Right cardiac atrium (tissue), 5 donors: ENCODE measurements around the gene CHST11. TPM values are rescaled to one million over a fixed set of nuclear protein-coding genes. Genes with fewer than 3 reads are reported as not detected.

Experiments
- ATAC-seq, 2 donors: fragments of 200-7000 bp; cut with Tn5 transposase; one replicate each; pipeline versions ENCODE4 v1.8.0 to v1.9.1; 2020; ENCODE audit warnings: moderate library complexity in 2 of 2, mild to moderate bottlenecking in 1 of 2
- DNase-seq, 3 donors: peaks; one replicate each; pipeline ENCODE4 v3.0.0-alpha.2; 2020
- H3K27ac ChIP-seq: one replicate; pipeline ENCODE4 v1.5.1; 2013; ENCODE audit warnings: mild to moderate bottlenecking, low read length, control low read depth, moderate library complexity
- H3K27me3 ChIP-seq: one replicate; pipeline ENCODE4 v1.6.1; 2013; ENCODE audit not compliant: control insufficient read depth, insufficient read depth
- H3K4me1 ChIP-seq: one replicate; pipeline ENCODE4 v1.6.1; 2013; ENCODE audit warnings: low read length; ENCODE audit not compliant: control insufficient read depth, insufficient read depth
- H3K4me3 ChIP-seq: one replicate; pipeline ENCODE4 v1.5.1; 2013; ENCODE audit warnings: low read length, control low read depth
- H3K9me3 ChIP-seq: one replicate; pipeline ENCODE4 v1.6.1; 2013; ENCODE audit warnings: low read length; ENCODE audit not compliant: control insufficient read depth
- WGBS: extraction: QIAGEN DNeasy Blood & Tissue Kit; methylation state at CpG from one replicate; pipeline ENCODE4 v1.1.7; 2013; 5-methylcytosine and 5-hydroxymethylcytosine counted together
- intact Hi-C, 4 donors: fragments of 100-400 bp; cut with DNase I; formaldehyde crosslinking; loops; one replicate each; pipeline versions ENCODE4 v1.11.0 to v1.14.0; 2022 to 2023
- polyA plus RNA-seq: library from polyadenylated mRNA; stranded (reverse); fragments of 200-250 nt; gene quantifications from one replicate; pipeline ENCODE4 v1.2.3, GENCODE V29; 2013
- total RNA-seq, 4 donors: library from RNA; stranded (reverse); fragmentation: NEBNext Ultra II Directional; extraction: Animal tissue kit (Norgen Biotek cat#: 25700); gene quantifications; one replicate each; pipeline ENCODE4 v1.2.1, GENCODE V29; 2021
- donor health status: healthy with polysubstance abuse.
- donor health status: DM: no; HTN: yes; CAD: no.
- donor health status: DM: no; HTN: no; CAD: no.
- donor health status: DM: no; HTN: yes; CAD: no; lungs with severe emphysema.
- donor health status: DM: yes; HTN: yes; CAD: no.

CHST11 gene
- total and polyA plus RNA-seq, 5 donors, result 3.1 to 11.8 (median 9.9) TPM

GRCh38 chr12:104482748-104483147 is 26.0 kb downstream of the CHST11 start:
- Histone ChIP-seq H3K4me3 (no peak overlapping the region), H3K27ac (no peak overlapping the region), H3K9me3 (no peaks in the 10 kb centered on the region), H3K4me1 (peaks cover 12% of the 10 kb centered on the region), H3K27me3 (no peaks in the 10 kb centered on the region)
- intact Hi-C loops, result no loop called here
- 66% methylated on average over 4 of the region's 4 CpGs for WGBS
- no peak for DNase-seq
- no peak for ATAC-seq

- intact Hi-C loops, result no loop called here
- H3K27ac ChIP-seq, result no peak overlapping the region
- H3K4me3 ChIP-seq, result no peak overlapping the region
- WGBS, result 95% methylated on average over 2 of the region's 2 CpGs
- H3K27me3 ChIP-seq, result no peaks in the 10 kb centered on the region
- DNase-seq, result no peak
- H3K4me1 ChIP-seq, result peaks cover 6% of the 10 kb centered on the region
- ATAC-seq, result no peak
- no peaks in the 10 kb centered on the region for H3K9me3 ChIP-seq
Measured at GRCh38 chr12:104484079-104484478, 27.3 kb downstream of the CHST11 start.

GRCh38 chr12:104485651-104486362 is 29.1 kb downstream of the CHST11 start:
- ATAC-seq, result no peak
- Histone ChIP-seq H3K27ac (no peak overlapping the region), H3K4me3 (no peak overlapping the region), H3K27me3 (no peaks in the 10 kb centered on the region), H3K9me3 (no peaks in the 10 kb centered on the region), H3K4me1 (peaks cover 6% of the 10 kb centered on the region)
- intact Hi-C loops, result no loop called here
- DNase-seq, result no peak
- 75% methylated on average over 13 of the region's 13 CpGs for WGBS

- ATAC-seq, result no peak
Measured at GRCh38 chr12:104486363-104486750, 29.6 kb downstream of the CHST11 start.

GRCh38 chr12:104486943-104487819 is 30.4 kb downstream of the CHST11 start:
- H3K27ac ChIP-seq, result no peak overlapping the region
- no peaks in the 10 kb centered on the region for H3K27me3 ChIP-seq
- H3K4me1 ChIP-seq, result peaks cover 6% of the 10 kb centered on the region
- H3K4me3 ChIP-seq, result no peak overlapping the region
- 65% methylated on average over 9 of the region's 9 CpGs for WGBS
- DNase-seq (no peak), ATAC-seq (peak; percentile 22 to 32)
- no peaks in the 10 kb centered on the region for H3K9me3 ChIP-seq
- intact Hi-C loops, result no loop called here

More at GRCh38 chr12:104486363-104486750, 29.6 kb downstream of the CHST11 start:
- DNase-seq, result no peak
- WGBS, result 75% methylated on average over 7 of the region's 7 CpGs
- intact Hi-C loops, result no loop called here
- H3K4me3 ChIP-seq, result no peak overlapping the region
- H3K27me3 ChIP-seq, result no peaks in the 10 kb centered on the region
- H3K4me1 ChIP-seq, result peaks cover 6% of the 10 kb centered on the region
- no peak overlapping the region for H3K27ac ChIP-seq
- no peaks in the 10 kb centered on the region for H3K9me3 ChIP-seq

- Histone ChIP-seq H3K27me3 (no peaks in the 10 kb centered on the region), H3K9me3 (no peaks in the 10 kb centered on the region), H3K27ac (no peak overlapping the region), H3K4me1 (peaks cover 8% of the 10 kb centered on the region), H3K4me3 (no peak overlapping the region)
- intact Hi-C loops, result no loop called here
- no peak for ATAC-seq
- DNase-seq, result no peak
- WGBS, result 96% methylated on average over 13 of the region's 13 CpGs
Measured at GRCh38 chr12:104488374-104488773, 31.6 kb downstream of the CHST11 start.

GRCh38 chr12:104490186-104490585 is 33.4 kb downstream of the CHST11 start:
- intact Hi-C loops, result no loop called here
- ATAC-seq (no peak), DNase-seq (no peak)
- Histone ChIP-seq H3K4me1 (peaks cover 15% of the 10 kb centered on the region), H3K9me3 (no peaks in the 10 kb centered on the region), H3K27ac (no peak overlapping the region), H3K27me3 (no peaks in the 10 kb centered on the region), H3K4me3 (no peak overlapping the region)
- WGBS, result 83% methylated on average over 4 of the region's 4 CpGs

- intact Hi-C loops, result no loop called here
- 75% methylated on average over 3 of the region's 3 CpGs for WGBS
- no peaks in the 10 kb centered on the region for H3K27me3 ChIP-seq
- H3K27ac ChIP-seq, result no peak overlapping the region
- peaks cover 13% of the 10 kb centered on the region for H3K4me1 ChIP-seq
- H3K4me3 ChIP-seq, result no peak overlapping the region
- ATAC-seq (no peak), DNase-seq (no peak)
- no peaks in the 10 kb centered on the region for H3K9me3 ChIP-seq
Measured at GRCh38 chr12:104490850-104491249, 34.1 kb downstream of the CHST11 start.

- Histone ChIP-seq H3K4me1 (peaks cover 9% of the 10 kb centered on the region), H3K27ac (no peak overlapping the region), H3K9me3 (no peaks in the 10 kb centered on the region), H3K4me3 (no peak overlapping the region), H3K27me3 (no peaks in the 10 kb centered on the region)
- ATAC-seq, result no peak
- intact Hi-C loops, result no loop called here
- no peak for DNase-seq
- 98% methylated on average over 7 of the region's 7 CpGs for WGBS
Measured at GRCh38 chr12:104493496-104493895, 36.7 kb downstream of the CHST11 start.

- no peaks in the 10 kb centered on the region for H3K9me3 ChIP-seq
- intact Hi-C loops, result no loop called here
- peaks cover 9% of the 10 kb centered on the region for H3K4me1 ChIP-seq
- WGBS, result 63% methylated on average over 13 of the region's 13 CpGs
- peak overlapping the region; percentile 18 for H3K4me3 ChIP-seq
- H3K27me3 ChIP-seq, result no peaks in the 10 kb centered on the region
- ATAC-seq, result peak; percentile 49 to 58
- no peak overlapping the region for H3K27ac ChIP-seq
- DNase-seq, result peak in 1 of 3 donors; percentile 63
Measured at GRCh38 chr12:104494137-104494792, 37.5 kb downstream of the CHST11 start.

GRCh38 chr12:104494793-104495158 is 38.0 kb downstream of the CHST11 start:
- DNase-seq (no peak), ATAC-seq (no peak)
- H3K4me1 ChIP-seq, result peaks cover 9% of the 10 kb centered on the region
- H3K27me3 ChIP-seq, result no peaks in the 10 kb centered on the region
- H3K4me3 ChIP-seq, result no peak overlapping the region
- intact Hi-C loops, result no loop called here
- no peaks in the 10 kb centered on the region for H3K9me3 ChIP-seq
- WGBS, result 63% methylated on average over 5 of the region's 5 CpGs
- no peak overlapping the region for H3K27ac ChIP-seq
